ENCODE data around the gene ATP11B.

DNA sequence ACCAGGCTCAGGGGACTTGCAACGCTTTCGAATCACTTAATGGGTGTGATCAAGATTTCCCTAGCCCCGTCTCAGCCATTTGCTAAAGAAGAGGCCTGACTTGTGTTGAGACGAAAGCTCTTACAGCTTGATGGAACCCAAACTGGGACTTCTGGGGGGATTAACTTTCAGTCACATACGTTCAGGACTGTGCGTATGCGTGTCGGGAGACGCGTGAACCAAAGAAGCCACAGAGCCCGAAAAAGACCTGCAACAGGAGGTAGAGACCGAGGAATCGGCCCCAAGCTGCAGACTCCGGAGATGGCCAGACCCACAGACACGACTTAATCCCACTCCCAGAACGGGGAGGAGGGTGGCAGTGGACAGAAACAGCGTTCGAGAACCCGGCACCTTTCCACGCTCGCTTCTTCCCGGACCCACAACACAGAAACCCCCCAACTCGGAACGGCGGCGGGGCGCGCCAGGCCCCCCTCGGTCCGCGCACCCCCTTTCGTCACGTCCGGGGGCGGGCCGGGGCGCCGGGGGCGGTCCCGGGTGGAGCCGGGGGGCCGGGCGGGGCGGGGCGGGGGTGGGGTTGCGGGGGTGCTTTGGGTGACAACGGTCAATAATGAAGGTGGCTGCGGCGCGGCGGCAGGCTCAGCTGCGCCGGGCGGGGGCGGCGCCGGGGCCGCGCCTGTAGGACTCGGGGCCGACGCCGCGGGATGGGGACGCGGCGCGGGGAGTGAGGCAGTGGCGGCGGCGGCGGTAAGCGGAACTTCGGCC lies at the start of gene ATP11B:
- TF ChIP-seq, protein P1, sequence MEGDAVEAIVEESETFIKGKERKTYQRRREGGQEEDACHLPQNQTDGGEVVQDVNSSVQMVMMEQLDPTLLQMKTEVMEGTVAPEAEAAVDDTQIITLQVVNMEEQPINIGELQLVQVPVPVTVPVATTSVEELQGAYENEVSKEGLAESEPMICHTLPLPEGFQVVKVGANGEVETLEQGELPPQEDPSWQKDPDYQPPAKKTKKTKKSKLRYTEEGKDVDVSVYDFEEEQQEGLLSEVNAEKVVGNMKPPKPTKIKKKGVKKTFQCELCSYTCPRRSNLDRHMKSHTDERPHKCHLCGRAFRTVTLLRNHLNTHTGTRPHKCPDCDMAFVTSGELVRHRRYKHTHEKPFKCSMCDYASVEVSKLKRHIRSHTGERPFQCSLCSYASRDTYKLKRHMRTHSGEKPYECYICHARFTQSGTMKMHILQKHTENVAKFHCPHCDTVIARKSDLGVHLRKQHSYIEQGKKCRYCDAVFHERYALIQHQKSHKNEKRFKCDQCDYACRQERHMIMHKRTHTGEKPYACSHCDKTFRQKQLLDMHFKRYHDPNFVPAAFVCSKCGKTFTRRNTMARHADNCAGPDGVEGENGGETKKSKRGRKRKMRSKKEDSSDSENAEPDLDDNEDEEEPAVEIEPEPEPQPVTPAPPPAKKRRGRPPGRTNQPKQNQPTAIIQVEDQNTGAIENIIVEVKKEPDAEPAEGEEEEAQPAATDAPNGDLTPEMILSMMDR (IDR thresholded peaks at IDR 0.05): no peak
- TF ChIP-seq POLR2A (IDR thresholded peaks at IDR 0.05): peak; percentile 86
- TF ChIP-seq POLR2AphosphoS5 (IDR thresholded peaks at IDR 0.05): peak; percentile 77 to 94 (median 88)
- no peak for TF ChIP-seq EP300 (IDR thresholded peaks at IDR 0.05; ENCODE audit: low read depth)

Data from transverse colon (tissue), 4 donors.